Left ventricle myocardium inferior (tissue), 1 donor: ENCODE measurements around the gene SH3YL1. TPM values are rescaled to one million over a fixed set of nuclear protein-coding genes. Genes with fewer than 3 reads are reported as not detected.

Experiments used
- DNase-seq: peaks from one replicate; pipeline ENCODE4 v3.0.0-alpha.2; 2020
- H3K27ac ChIP-seq: fragments of 200-600 bp; replicated peaks from 2 replicates; pipeline ENCODE4 v1.8.0; 2021
- H3K27me3 ChIP-seq: fragments of 200-600 bp; 2 replicates; pipeline ENCODE4 v1.8.0; 2021; ENCODE audit warnings: low read depth
- H3K36me3 ChIP-seq: fragments of 200-600 bp; 2 replicates; pipeline ENCODE4 v1.8.0; 2021
- H3K4me1 ChIP-seq: fragments of 200-600 bp; 2 replicates; pipeline ENCODE4 v1.8.0; 2021
- H3K4me3 ChIP-seq: fragments of 200-600 bp; 2 replicates; pipeline ENCODE4 v1.8.0; 2021; ENCODE audit warnings: mild to moderate bottlenecking, moderate library complexity
- H3K9me3 ChIP-seq: fragments of 200-600 bp; replicated peaks from 2 replicates; pipeline ENCODE4 v1.8.0; 2021
- intact Hi-C: fragments of 100-400 bp; cut with micrococcal nuclease; formaldehyde crosslinking; loops from one replicate; pipeline ENCODE4 v1.11.0; 2022
- total RNA-seq: library from RNA; stranded (reverse); fragmentation: NEBNext Ultra II Directional; extraction: Animal tissue kit (Norgen Biotek cat#: 25700); gene quantifications from one replicate; pipeline ENCODE4 v1.2.1, GENCODE V29; 2021
- TF ChIP-seq, protein P1 (sequence below): fragments of 200-600 bp; IDR thresholded peaks from 2 replicates; pipeline ENCODE4 v1.8.0; 2021; ENCODE audit warnings: antibody characterized with exemption, mild to moderate bottlenecking, borderline replicate concordance
- donor health status: DM: no; HTN: yes; CAD: no; lungs with severe emphysema.

The SH3YL1 gene
- total RNA-seq, 1 donor from 2014 or later: 9.8 TPM

GRCh38 chr2:255195-255594, 8.6 kb downstream of the SH3YL1 start:
- intact Hi-C loops: no loop called here
- H3K36me3 ChIP-seq: peaks cover 8% of the 10 kb centered on the region

GRCh38 chr2:254241-254640, 9.6 kb downstream of the SH3YL1 start:
- no peaks in the 10 kb centered on the region for H3K27me3 ChIP-seq
- H3K36me3 ChIP-seq: peaks cover 12% of the 10 kb centered on the region
- H3K9me3 ChIP-seq: peaks cover 23% of the 10 kb centered on the region
- intact Hi-C loops: no loop called here
- no peak overlapping the region for H3K27ac ChIP-seq
- DNase-seq: no peak
- H3K4me1 ChIP-seq: no peaks in the 10 kb centered on the region
- H3K4me3 ChIP-seq: no peak overlapping the region
- TF ChIP-seq, protein P1, sequence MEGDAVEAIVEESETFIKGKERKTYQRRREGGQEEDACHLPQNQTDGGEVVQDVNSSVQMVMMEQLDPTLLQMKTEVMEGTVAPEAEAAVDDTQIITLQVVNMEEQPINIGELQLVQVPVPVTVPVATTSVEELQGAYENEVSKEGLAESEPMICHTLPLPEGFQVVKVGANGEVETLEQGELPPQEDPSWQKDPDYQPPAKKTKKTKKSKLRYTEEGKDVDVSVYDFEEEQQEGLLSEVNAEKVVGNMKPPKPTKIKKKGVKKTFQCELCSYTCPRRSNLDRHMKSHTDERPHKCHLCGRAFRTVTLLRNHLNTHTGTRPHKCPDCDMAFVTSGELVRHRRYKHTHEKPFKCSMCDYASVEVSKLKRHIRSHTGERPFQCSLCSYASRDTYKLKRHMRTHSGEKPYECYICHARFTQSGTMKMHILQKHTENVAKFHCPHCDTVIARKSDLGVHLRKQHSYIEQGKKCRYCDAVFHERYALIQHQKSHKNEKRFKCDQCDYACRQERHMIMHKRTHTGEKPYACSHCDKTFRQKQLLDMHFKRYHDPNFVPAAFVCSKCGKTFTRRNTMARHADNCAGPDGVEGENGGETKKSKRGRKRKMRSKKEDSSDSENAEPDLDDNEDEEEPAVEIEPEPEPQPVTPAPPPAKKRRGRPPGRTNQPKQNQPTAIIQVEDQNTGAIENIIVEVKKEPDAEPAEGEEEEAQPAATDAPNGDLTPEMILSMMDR: no peak

More at GRCh38 chr2:255195-255594, 8.6 kb downstream of the SH3YL1 start:
- DNase-seq: no peak
- H3K4me1 ChIP-seq: no peaks in the 10 kb centered on the region
- H3K27ac ChIP-seq: no peak overlapping the region
- TF ChIP-seq, protein P1: no peak
- peaks cover 23% of the 10 kb centered on the region for H3K9me3 ChIP-seq
- H3K27me3 ChIP-seq: no peaks in the 10 kb centered on the region
- no peak overlapping the region for H3K4me3 ChIP-seq

GRCh38 chr2:253202-253638, 10.6 kb downstream of the SH3YL1 start:
- no peak for DNase-seq
- no peaks in the 10 kb centered on the region for H3K27me3 ChIP-seq
- intact Hi-C loops: no loop called here

DNA sequence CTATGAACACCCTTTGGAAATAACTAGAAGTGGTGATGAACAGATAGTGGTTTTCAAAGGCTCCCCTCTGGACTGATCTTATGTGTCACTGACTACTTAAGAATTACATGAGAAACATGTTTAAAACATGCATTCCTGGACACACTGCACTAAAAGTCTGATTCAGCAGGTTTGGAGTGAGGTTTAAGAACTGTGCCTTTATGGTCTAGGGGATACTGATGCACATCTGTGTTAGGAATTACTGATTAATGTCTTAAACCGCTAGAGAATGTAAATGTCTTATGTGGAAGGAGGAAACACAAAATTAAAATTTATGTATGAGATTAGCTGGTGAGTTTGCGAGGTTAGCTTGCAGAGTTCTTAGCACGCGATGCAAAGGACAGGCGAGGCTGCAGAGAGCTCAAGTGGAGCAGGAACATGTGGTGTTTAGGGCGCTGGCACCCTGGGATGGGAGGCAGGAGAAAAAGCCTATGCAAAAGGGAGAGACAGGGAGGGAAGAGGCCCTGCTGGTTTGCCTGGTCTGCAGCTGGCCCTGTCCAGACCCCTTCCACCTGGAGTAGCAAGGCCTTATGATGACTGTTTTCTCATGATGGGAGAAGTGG, 11.7 kb downstream of the SH3YL1 start:
- Histone ChIP-seq H3K4me1 (no peaks in the 10 kb centered on the region), H3K9me3 (peaks cover 7% of the 10 kb centered on the region), H3K27ac (no peak overlapping the region), H3K36me3 (peaks cover 21% of the 10 kb centered on the region), H3K4me3 (no peak overlapping the region), H3K27me3 (no peaks in the 10 kb centered on the region)
- intact Hi-C loops: no loop called here
- no peak for DNase-seq
- TF ChIP-seq, protein P1: no peak

More at GRCh38 chr2:253202-253638, 10.6 kb downstream of the SH3YL1 start:
- H3K4me1 ChIP-seq: no peaks in the 10 kb centered on the region
- TF ChIP-seq, protein P1: no peak
- H3K36me3 ChIP-seq: peaks cover 16% of the 10 kb centered on the region
- no peak overlapping the region for H3K27ac ChIP-seq
- peaks cover 18% of the 10 kb centered on the region for H3K9me3 ChIP-seq
- H3K4me3 ChIP-seq: no peak overlapping the region

DNA sequence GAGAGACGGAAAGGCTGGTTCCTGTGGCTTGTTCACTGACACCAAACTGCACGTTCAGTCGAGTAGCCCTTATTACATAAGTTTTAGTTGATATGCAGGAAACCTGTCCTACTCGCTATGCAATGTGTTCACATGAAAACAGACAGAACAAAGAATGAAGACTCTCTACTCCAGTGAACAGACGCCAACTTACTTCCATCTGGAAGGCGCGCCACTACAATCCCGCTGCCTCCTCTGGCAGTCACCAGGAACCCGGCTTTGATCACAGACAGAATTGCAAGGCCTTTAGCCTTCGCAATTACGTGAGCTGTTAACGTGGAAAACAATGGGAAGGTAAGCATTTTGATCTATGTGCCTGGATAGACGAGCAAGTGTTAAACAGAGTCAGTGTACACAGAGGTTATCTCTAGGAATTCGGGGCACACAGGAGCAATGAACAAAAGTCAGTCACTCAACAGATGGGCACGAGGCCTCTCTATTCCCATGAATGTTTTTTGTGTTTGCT, 14.2 kb downstream of the SH3YL1 start:
- intact Hi-C loops: no loop called here
- Histone ChIP-seq H3K27ac (no peak overlapping the region), H3K27me3 (no peaks in the 10 kb centered on the region), H3K36me3 (peaks cover 38% of the 10 kb centered on the region), H3K4me3 (no peak overlapping the region), H3K4me1 (no peaks in the 10 kb centered on the region), H3K9me3 (no peaks in the 10 kb centered on the region)
- no peak for DNase-seq
- TF ChIP-seq, protein P1: no peak
